Measurements from ENCODE around the gene FKBP11.

- TF ChIP-seq CTCF (IDR thresholded peaks at IDR 0.05), result no peak
- TF ChIP-seq POLR2A (IDR thresholded peaks at IDR 0.05), result no peak
Measured at GRCh38 chr12:48956279-48957140, 31.2 kb upstream of the FKBP11 start.

Measured in breast epithelium (tissue), 3 donors.